Pancreas (tissue), 10 donors: ENCODE data around the gene ANKRD33B. TPM values are rescaled to one million over a fixed set of nuclear protein-coding genes. Genes with fewer than 3 reads are reported as not detected.
"Not testable (repeated sequence)": the region's sequence is repeated elsewhere in the genome, so short reads cannot be mapped to it uniquely, and the experiment has no call there.

ENCODE experiments used
- ATAC-seq, 4 donors: fragments of 200-7000 bp; cut with Tn5 transposase; one replicate each; pipeline versions ENCODE4 v1.8.0 to v1.9.1; 2020; ENCODE audit warnings: mild to moderate bottlenecking in 4 of 4, moderate library complexity in 4 of 4
- DNase-seq, 6 donors: peaks; one replicate each; pipeline ENCODE4 v3.0.0-alpha.2; 2020
- FAIRE-seq: peaks from 2 replicates; lab custom pipeline; 2012; peaks lifted over from hg19 to GRCh38; lab: Jason Lieb, UNC
- H3K27ac ChIP-seq, 4 donors: fragments of 200-600 bp; sonication (generic); 1 replicate in 3 of 4; 2 replicates in 1 of 4; pipeline versions ENCODE4 v1.5.0 to v1.8.0; 2020
- H3K27me3 ChIP-seq, 4 donors: fragments of 200-600 bp; one replicate each; pipeline ENCODE4 v1.8.0; 2021
- H3K36me3 ChIP-seq, 3 donors: fragments of 200-600 bp; sonication (generic) in 1 of 3; one replicate each; pipeline versions ENCODE4 v1.5.0 to v1.8.0; 2020 to 2021
- H3K4me1 ChIP-seq, 3 donors: fragments of 200-600 bp; one replicate each; pipeline ENCODE4 v1.8.0; 2021
- H3K4me3 ChIP-seq, 4 donors: fragments of 200-600 bp; sonication (generic) in 2 of 4; one replicate each; pipeline versions ENCODE4 v1.5.0 to v1.8.0; 2020 to 2021
- H3K9me3 ChIP-seq, 4 donors: fragments of 200-600 bp; one replicate each; pipeline ENCODE4 v1.8.0; 2021
- CTCF ChIP-seq, 4 donors: fragments of 200-600 bp; sonication (generic) in 3 of 4; IDR thresholded peaks; one replicate each; pipeline versions ENCODE4 v1.5.0 to v1.8.0; 2021; ENCODE audit warnings: antibody characterized with exemption in 4 of 4
- WGBS, 2 donors: extraction: QIAGEN DNeasy Blood & Tissue Kit; methylation state at CpG; one replicate each; pipeline ENCODE4 v1.1.7; 2013; 5-methylcytosine and 5-hydroxymethylcytosine counted together
- intact Hi-C, 3 donors: fragments of 100-400 bp; cut with DNase I; formaldehyde crosslinking; loops; one replicate each; pipeline versions ENCODE4 v1.11.1 to v1.14.2; 2022
- polyA plus RNA-seq, 2 donors: library from polyadenylated mRNA; stranded (reverse); fragments of 200-250 nt; gene quantifications; one replicate each; pipeline ENCODE4 v1.2.3, GENCODE V29; 2013
- total RNA-seq, 6 donors: library from RNA; stranded (reverse); fragmentation: NEBNext Ultra II Directional in 4 of 6; extraction: Animal tissue kit (Norgen Biotek cat#: 25700) in 4 of 6; gene quantifications; one replicate each; pipeline versions ENCODE4 v1.2.1 to v1.2.4, GENCODE V29; 2021 to 2023
- donor health status: healthy with polysubstance abuse.
- donor health status: DM: no; HTN: no; CAD: no; lungs with moderate emphysema.
- donor health status: DM: no; HTN: no; CAD: no.
- donor health status: control.
- donor health status: control.
- donor health status: Bipolar disorder and iron deficiency.
- donor health status: DM: yes; HTN: yes; CAD: no.
- donor health status: DM: no; HTN: no; CAD: no.
- donor health status: DM: no; HTN: no; CAD: no.
- donor health status: DM: yes; HTN: yes; CAD: no.

ANKRD33B gene
- total and polyA plus RNA-seq, 8 donors = 0.57 to 2.7 (median 1.1) TPM

DNA sequence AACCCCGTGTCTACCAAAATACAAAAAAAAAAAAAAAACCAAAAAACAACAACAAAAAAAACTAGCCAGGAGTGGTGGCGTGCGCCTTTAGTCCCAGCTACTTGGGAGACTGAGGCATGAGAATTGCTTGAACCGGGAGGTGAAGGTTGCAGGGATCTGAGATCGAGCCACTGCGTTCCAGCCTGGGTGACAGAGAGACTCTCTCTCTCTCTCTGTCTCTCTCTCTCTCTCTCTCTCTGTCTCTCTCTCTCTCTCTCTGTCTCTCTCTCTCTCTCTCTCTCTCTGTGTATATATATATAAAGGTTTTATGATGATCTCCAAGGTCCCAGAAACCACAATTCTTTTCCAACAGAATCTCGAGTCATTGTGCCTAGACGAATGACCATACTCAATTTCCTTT, 18.8 kb upstream of the ANKRD33B start:
- H3K27me3 ChIP-seq = no peaks in the 10 kb centered on the region
- no peak for DNase-seq
- no peak overlapping the region for H3K27ac ChIP-seq
- no peak for FAIRE-seq
- H3K4me3 ChIP-seq = no peak overlapping the region
- no peak for TF ChIP-seq CTCF (IDR thresholded peaks at IDR 0.05)
- WGBS, 2 donors = 63 to 67% methylated on average over 8 of the region's 8 CpGs
- intact Hi-C loops = no loop called here
- no peaks in the 10 kb centered on the region for H3K36me3 ChIP-seq
- no peaks in the 10 kb centered on the region for H3K9me3 ChIP-seq
- ATAC-seq = no peak
- H3K4me1 ChIP-seq = no peaks in the 10 kb centered on the region

DNA sequence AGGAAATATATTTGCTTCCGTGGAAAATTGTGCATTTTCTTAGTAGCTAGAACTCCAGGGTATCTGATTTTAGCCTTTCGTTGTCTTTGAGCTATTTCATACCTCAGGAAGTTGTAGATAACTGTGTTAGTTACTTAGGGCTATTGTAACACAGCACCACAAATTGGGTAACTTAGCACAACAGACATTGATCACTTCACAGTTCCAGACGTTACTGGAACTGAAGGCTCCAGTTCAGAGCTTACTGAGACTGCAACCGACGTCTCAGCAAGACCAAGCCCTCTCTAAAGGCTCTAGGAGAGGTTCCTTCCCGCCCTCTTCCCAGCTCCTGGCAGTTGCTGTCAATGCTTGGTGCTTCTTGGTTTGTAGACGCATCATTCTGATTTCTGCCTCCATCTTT, 17.7 kb upstream of the ANKRD33B start:
- no peak overlapping the region for H3K4me3 ChIP-seq
- no peak overlapping the region for H3K27ac ChIP-seq
- intact Hi-C loops = no loop called here
- ATAC-seq (no peak), DNase-seq (no peak), FAIRE-seq (no peak)
- H3K9me3 ChIP-seq = no peaks in the 10 kb centered on the region
- H3K27me3 ChIP-seq = no peaks in the 10 kb centered on the region
- H3K36me3 ChIP-seq = no peaks in the 10 kb centered on the region
- WGBS, 2 donors = 48 to 51% methylated on average over 7 of the region's 7 CpGs
- H3K4me1 ChIP-seq = no peaks in the 10 kb centered on the region
- TF ChIP-seq CTCF (IDR thresholded peaks at IDR 0.05) = no peak

GRCh38 chr5:10548418-10549122, 15.3 kb upstream of the ANKRD33B start:
- WGBS, 2 donors = 91 to 94% methylated on average over 48 of the region's 48 CpGs
- intact Hi-C loops = no loop called here
- H3K36me3 ChIP-seq = no peaks in the 10 kb centered on the region
- no peaks in the 10 kb centered on the region for H3K9me3 ChIP-seq
- H3K4me1 ChIP-seq = no peaks in the 10 kb centered on the region
- no peak for TF ChIP-seq CTCF (IDR thresholded peaks at IDR 0.05)
- no peaks in the 10 kb centered on the region for H3K27me3 ChIP-seq
- H3K4me3 ChIP-seq = no peak overlapping the region
- no peak overlapping the region for H3K27ac ChIP-seq
- ATAC-seq = no peak
- no peak for FAIRE-seq
- DNase-seq = no peak

DNA sequence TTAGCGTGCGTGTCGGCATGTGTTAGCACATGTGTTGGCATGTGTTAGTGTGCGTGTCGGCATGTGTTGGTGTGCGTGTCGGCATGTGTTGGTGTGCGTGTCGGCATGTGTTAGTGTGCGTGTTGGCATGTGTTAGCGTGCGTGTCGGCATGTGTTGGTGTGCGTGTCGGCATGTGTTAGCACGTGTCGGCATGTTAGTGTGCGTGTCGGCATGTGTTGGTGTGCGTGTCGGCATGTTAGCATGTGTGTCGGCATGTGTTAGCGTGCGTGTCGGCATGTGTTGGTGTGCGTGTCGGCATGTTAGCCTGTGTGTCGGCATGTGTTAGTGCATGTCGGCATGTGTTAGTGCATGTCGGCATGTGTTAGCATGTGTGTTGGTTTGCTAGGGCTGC, 14.8 kb upstream of the ANKRD33B start:
- H3K9me3 ChIP-seq, H3K36me3 ChIP-seq, intact Hi-C loops, H3K27me3 ChIP-seq, ATAC-seq, H3K4me1 ChIP-seq, DNase-seq, H3K27ac ChIP-seq, FAIRE-seq, H3K4me3 ChIP-seq: not testable (repeated sequence)
- 95 to 97% methylated on average over 30 of the region's 30 CpGs for WGBS, 2 donors

DNA sequence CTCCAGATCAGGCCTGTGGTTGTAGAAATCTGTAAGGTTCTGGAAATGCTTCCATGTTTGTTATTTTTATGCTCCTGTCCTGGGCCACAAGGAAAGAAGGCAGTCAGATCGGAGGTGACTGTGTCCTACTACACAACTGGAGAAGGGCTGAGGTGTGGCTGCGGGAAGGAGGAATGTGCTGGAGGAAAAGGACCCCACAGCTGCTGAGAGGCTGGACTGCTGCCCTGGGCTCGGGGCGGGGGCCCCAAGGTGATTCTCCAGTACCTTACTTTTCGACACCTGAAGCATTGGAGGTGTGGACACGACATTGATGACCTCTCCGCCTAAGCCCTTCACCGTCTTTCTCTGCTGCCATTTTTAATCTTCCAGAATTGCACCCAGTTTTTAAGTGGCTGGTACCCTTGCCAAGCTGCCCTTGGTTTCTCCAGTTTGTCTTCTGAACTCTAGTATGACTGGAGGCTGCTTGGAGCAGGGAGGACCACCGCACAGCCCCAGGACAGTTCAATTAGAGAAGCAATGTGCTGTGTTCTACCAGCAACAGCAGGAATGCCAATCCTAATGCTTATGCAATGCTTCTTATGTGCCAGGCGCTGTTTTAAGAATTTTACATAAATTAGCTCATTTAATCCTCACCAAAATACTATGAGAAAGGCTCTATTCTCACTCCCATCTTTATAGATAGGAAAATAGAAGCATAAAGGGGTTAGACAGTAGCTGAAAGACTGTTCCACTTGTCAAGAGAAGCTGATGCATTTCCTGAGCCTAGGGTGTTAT, 13.5 kb upstream of the ANKRD33B start:
- H3K9me3 ChIP-seq = no peaks in the 10 kb centered on the region
- H3K27ac ChIP-seq = peak overlapping the region in 1 of 4 donors; percentile 7
- H3K27me3 ChIP-seq = no peaks in the 10 kb centered on the region
- DNase-seq (no peak), ATAC-seq (no peak), FAIRE-seq (no peak)
- H3K4me1 ChIP-seq = no peaks in the 10 kb centered on the region
- H3K36me3 ChIP-seq = no peaks in the 10 kb centered on the region
- no peak for TF ChIP-seq CTCF (IDR thresholded peaks at IDR 0.05)
- WGBS, 2 donors = 69 to 74% methylated on average over 10 of the region's 10 CpGs
- H3K4me3 ChIP-seq = no peak overlapping the region
- intact Hi-C loops = no loop called here
